K562 (cell line): ENCODE results near the gene PCBP4. TPM values are rescaled to one million over a fixed set of nuclear protein-coding genes. Genes with fewer than 3 reads are reported as not detected.
A peak's percentile ranks its signal among the peaks of the same experiment; 100 is the strongest.

Experiments used
- ATF1 ChIP-seq, 2 experiments: fragments of 450-650 bp in 1 of 2; IDR thresholded peaks; 2 replicates each; pipeline ENCODE4 v1.6.1; 2016; ENCODE audit warnings: missing compliant biosample characterization in 1 of 2, missing genetic modification characterization in 1 of 2
- MGA ChIP-seq: fragments of 450-650 bp; IDR thresholded peaks from 2 replicates; pipeline ENCODE4 v1.6.1; 2016; ENCODE audit warnings: mild to moderate bottlenecking, moderate library complexity
- PHF8 ChIP-seq: fragments of 200-600 bp; sonication (generic); IDR thresholded peaks from 2 replicates; pipeline ENCODE4 v1.6.1; 2012; ENCODE audit warnings: mixed run types, mild to moderate bottlenecking, inconsistent platforms, low read length, moderate library complexity, borderline replicate concordance
- REST ChIP-seq, 2 experiments: fragments of 450-650 bp; formaldehyde crosslinking in 1 of 2; IDR thresholded peaks; 2 replicates each; pipeline versions ENCODE4 v1.4.0 to v1.6.1; 2014 to 2020; ENCODE audit warnings: mild to moderate bottlenecking in 2 of 2, borderline replicate concordance in 1 of 2, low read depth in 1 of 2
- ZNF384 ChIP-seq: IDR thresholded peaks from 2 replicates; pipeline ENCODE4 v1.6.1; 2012; ENCODE audit warnings: low read depth, low read length, improper control_type of control experiment
- polyA plus RNA-seq, 8 experiments: library from polyadenylated mRNA; depleted of rRNA in 4 of 8; stranded (reverse) in 5 of 8; unstranded in 3 of 8; fragments of >200 nt; fragmentation: Nextera tagmentation in 2 of 8; fragmentation: Illumina TruSeq in 1 of 8; extraction: Ambion mirVana in 2 of 8; extraction: Trizol in 1 of 8; gene quantifications; 2 replicates each; pipeline versions ENCODE4 v1.2.1 to v1.2.3, GENCODE V29; 2011 to 2014; ENCODE audit warnings: inconsistent platforms in 1 of 8, missing spikeins in 1 of 8
- total RNA-seq, 7 experiments: library from RNA; depleted of rRNA in 6 of 7; stranded (reverse); fragments of >200 nt in 6 of 7; fragmentation: Illumina TruSeq in 2 of 7; extraction: Trizol in 2 of 7; gene quantifications; 2 replicates each; pipeline versions ENCODE4 v1.2.1 to v1.2.3, GENCODE V29; 2011 to 2021; ENCODE audit warnings: low replicate concordance in 1 of 7

PCBP4 gene
- total and polyA plus RNA-seq, 9 of the 15 experiments (the other 6 are each of a cell fraction or from before 2014, with no cell fraction given) = 0.06 to 5.8 (median 2.6) TPM

- TF ChIP-seq MGA (peak; percentile 74), ZNF384 (0 out of 2 replicates have a peak, but pooled peaks have one; percentile 4), ATF1 (CRISPR knock-in tag; IDR thresholded peaks at IDR 0.05) (no peak), ATF1 (tag; IDR thresholded peaks at IDR 0.05) (0 out of 2 replicates have a peak, but pooled peaks have one; percentile 25), REST (IDR thresholded peaks at IDR 0.05; ENCODE audit: borderline replicate concordance) (peak; percentile 74), REST (CRISPR knock-in tag; IDR thresholded peaks at IDR 0.05; ENCODE audit: low read depth) (0 out of 2 replicates have a peak, but pooled peaks have one; percentile 59), PHF8 (peak; percentile 75; the same call in 1 of the 2 replicates)
These were observed 25.3 kb downstream of the PCBP4 start, which contains the start of the genes PARP3 and RRP9 (continued) for GRCh38 chr3:51941798-51942602.
